GM12878 (cell line): ENCODE measurements around the gene SP1.

Experiments
- GATAD2B ChIP-seq: fragments of 450-650 bp; conservative IDR thresholded peaks from 2 replicates; pipeline ENCODE4 v1.6.1; 2017; ENCODE audit warnings: low read depth, mild to moderate bottlenecking, moderate library complexity
- HDAC6 ChIP-seq: fragments of 200-600 bp; sonication (generic); IDR thresholded peaks from one replicate; pipeline ENCODE4 v1.8.0; 2017; ENCODE audit warnings: antibody characterized with exemption; ENCODE audit not compliant: unreplicated experiment
- MTA3 ChIP-seq: IDR thresholded peaks from 2 replicates; pipeline ENCODE4 v1.6.1; 2012; ENCODE audit warnings: low read length, inconsistent platforms, borderline replicate concordance
- POLR2A ChIP-seq: IDR thresholded peaks from 2 replicates; pipeline ENCODE4 v1.6.1; 2011; ENCODE audit warnings: low read depth, mild to moderate bottlenecking, low read length
- RCOR1 ChIP-seq: conservative IDR thresholded peaks from 2 replicates; pipeline ENCODE4 v1.6.1; 2012; ENCODE audit warnings: low read depth, low read length, improper control_type of control experiment
- SIX5 ChIP-seq: IDR thresholded peaks from 2 replicates; pipeline ENCODE4 v1.6.1; 2011; ENCODE audit warnings: mild to moderate bottlenecking, low read depth, low read length, moderate library complexity; ENCODE audit not compliant: severe bottlenecking
- SUZ12 ChIP-seq: fragments of 200-600 bp; sonication (generic); IDR thresholded peaks from one replicate; pipeline ENCODE4 v1.6.1; 2018; ENCODE audit warnings: antibody characterized with exemption, mild to moderate bottlenecking; ENCODE audit not compliant: unreplicated experiment
- TF ChIP-seq, protein P1 (sequence below), 3 experiments: IDR thresholded peaks in 2 of 3; conservative IDR thresholded peaks in 1 of 3; 2 replicates each; pipeline ENCODE4 v1.5.1; 2011; ENCODE audit warnings: low read depth in 3 of 3, low read length in 3 of 3, mild to moderate bottlenecking in 3 of 3, control low read depth in 2 of 3, moderate library complexity in 2 of 3, inconsistent platforms in 1 of 3, mixed read lengths in 1 of 3; ENCODE audit not compliant: control insufficient read depth in 2 of 3, insufficient read depth in 1 of 3; ENCODE audit errors: extremely low read depth in 1 of 3
- TF ChIP-seq, protein P2 (sequence below): fragments of 450-650 bp; IDR thresholded peaks from 2 replicates; pipeline ENCODE4 v1.6.1; 2017; ENCODE audit warnings: borderline replicate concordance
- TF ChIP-seq, protein P3 (sequence below): fragments of 450-650 bp; IDR thresholded peaks from 2 replicates; pipeline ENCODE4 v1.6.1; 2014; ENCODE audit warnings: mild to moderate bottlenecking
- TF ChIP-seq, protein P4 (sequence below): fragments of 450-650 bp; formaldehyde crosslinking; IDR thresholded peaks from 2 replicates; pipeline ENCODE4 v1.5.0; 2022; ENCODE audit warnings: mild to moderate bottlenecking, missing genetic modification characterization
- TF ChIP-seq, protein P5 (sequence below): fragments of 450-650 bp; IDR thresholded peaks from 2 replicates; pipeline ENCODE4 v1.6.1; 2017; ENCODE audit warnings: mild to moderate bottlenecking
- TF ChIP-seq, protein P6 (sequence below): fragments of 450-650 bp; IDR thresholded peaks from 2 replicates; pipeline ENCODE4 v1.6.1; 2017; ENCODE audit warnings: mild to moderate bottlenecking, moderate library complexity
- TF ChIP-seq, protein P7 (sequence below): IDR thresholded peaks from 2 replicates; pipeline ENCODE4 v1.6.1; 2011; ENCODE audit warnings: low read depth, low read length, improper control_type of control experiment, borderline replicate concordance

DNA sequence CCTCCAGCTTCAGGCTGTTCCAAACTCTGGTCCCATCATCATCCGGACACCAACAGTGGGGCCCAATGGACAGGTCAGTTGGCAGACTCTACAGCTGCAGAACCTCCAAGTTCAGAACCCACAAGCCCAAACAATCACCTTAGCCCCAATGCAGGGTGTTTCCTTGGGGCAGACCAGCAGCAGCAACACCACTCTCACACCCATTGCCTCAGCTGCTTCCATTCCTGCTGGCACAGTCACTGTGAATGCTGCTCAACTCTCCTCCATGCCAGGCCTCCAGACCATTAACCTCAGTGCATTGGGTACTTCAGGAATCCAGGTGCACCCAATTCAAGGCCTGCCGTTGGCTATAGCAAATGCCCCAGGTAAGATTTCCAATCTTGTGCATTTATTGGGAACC is 3.3 kb downstream of the SP1 start:
- TF ChIP-seq, protein P1, sequence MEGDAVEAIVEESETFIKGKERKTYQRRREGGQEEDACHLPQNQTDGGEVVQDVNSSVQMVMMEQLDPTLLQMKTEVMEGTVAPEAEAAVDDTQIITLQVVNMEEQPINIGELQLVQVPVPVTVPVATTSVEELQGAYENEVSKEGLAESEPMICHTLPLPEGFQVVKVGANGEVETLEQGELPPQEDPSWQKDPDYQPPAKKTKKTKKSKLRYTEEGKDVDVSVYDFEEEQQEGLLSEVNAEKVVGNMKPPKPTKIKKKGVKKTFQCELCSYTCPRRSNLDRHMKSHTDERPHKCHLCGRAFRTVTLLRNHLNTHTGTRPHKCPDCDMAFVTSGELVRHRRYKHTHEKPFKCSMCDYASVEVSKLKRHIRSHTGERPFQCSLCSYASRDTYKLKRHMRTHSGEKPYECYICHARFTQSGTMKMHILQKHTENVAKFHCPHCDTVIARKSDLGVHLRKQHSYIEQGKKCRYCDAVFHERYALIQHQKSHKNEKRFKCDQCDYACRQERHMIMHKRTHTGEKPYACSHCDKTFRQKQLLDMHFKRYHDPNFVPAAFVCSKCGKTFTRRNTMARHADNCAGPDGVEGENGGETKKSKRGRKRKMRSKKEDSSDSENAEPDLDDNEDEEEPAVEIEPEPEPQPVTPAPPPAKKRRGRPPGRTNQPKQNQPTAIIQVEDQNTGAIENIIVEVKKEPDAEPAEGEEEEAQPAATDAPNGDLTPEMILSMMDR (IDR thresholded peaks at IDR 0.05 in 2 of 3, conservative IDR thresholded peaks at IDR 0.05 in 1 of 3; ENCODE audit: control insufficient read depth in 2 of 3, extremely low read depth in 1 of 3, insufficient read depth in 1 of 3, low read depth in 3 of 3, low read length in 3 of 3): no peak
- TF ChIP-seq, protein P2, sequence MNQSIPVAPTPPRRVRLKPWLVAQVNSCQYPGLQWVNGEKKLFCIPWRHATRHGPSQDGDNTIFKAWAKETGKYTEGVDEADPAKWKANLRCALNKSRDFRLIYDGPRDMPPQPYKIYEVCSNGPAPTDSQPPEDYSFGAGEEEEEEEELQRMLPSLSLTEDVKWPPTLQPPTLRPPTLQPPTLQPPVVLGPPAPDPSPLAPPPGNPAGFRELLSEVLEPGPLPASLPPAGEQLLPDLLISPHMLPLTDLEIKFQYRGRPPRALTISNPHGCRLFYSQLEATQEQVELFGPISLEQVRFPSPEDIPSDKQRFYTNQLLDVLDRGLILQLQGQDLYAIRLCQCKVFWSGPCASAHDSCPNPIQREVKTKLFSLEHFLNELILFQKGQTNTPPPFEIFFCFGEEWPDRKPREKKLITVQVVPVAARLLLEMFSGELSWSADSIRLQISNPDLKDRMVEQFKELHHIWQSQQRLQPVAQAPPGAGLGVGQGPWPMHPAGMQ: no peak
- TF ChIP-seq, protein P3, sequence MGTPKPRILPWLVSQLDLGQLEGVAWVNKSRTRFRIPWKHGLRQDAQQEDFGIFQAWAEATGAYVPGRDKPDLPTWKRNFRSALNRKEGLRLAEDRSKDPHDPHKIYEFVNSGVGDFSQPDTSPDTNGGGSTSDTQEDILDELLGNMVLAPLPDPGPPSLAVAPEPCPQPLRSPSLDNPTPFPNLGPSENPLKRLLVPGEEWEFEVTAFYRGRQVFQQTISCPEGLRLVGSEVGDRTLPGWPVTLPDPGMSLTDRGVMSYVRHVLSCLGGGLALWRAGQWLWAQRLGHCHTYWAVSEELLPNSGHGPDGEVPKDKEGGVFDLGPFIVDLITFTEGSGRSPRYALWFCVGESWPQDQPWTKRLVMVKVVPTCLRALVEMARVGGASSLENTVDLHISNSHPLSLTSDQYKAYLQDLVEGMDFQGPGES: no peak
- TF ChIP-seq GATAD2B (no peak), SIX5 (no peak), POLR2A (no peak), HDAC6 (no peak), RCOR1 (no peak), SUZ12 (no peak), MTA3 (no peak)
- TF ChIP-seq, protein P4, sequence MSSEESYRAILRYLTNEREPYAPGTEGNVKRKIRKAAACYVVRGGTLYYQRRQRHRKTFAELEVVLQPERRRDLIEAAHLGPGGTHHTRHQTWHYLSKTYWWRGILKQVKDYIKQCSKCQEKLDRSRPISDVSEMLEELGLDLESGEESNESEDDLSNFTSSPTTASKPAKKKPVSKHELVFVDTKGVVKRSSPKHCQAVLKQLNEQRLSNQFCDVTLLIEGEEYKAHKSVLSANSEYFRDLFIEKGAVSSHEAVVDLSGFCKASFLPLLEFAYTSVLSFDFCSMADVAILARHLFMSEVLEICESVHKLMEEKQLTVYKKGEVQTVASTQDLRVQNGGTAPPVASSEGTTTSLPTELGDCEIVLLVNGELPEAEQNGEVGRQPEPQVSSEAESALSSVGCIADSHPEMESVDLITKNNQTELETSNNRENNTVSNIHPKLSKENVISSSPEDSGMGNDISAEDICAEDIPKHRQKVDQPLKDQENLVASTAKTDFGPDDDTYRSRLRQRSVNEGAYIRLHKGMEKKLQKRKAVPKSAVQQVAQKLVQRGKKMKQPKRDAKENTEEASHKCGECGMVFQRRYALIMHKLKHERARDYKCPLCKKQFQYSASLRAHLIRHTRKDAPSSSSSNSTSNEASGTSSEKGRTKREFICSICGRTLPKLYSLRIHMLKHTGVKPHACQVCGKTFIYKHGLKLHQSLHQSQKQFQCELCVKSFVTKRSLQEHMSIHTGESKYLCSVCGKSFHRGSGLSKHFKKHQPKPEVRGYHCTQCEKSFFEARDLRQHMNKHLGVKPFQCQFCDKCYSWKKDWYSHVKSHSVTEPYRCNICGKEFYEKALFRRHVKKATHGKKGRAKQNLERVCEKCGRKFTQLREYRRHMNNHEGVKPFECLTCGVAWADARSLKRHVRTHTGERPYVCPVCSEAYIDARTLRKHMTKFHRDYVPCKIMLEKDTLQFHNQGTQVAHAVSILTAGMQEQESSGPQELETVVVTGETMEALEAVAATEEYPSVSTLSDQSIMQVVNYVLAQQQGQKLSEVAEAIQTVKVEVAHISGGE (CRISPR knock-in tag): no peak
- TF ChIP-seq, protein P5, sequence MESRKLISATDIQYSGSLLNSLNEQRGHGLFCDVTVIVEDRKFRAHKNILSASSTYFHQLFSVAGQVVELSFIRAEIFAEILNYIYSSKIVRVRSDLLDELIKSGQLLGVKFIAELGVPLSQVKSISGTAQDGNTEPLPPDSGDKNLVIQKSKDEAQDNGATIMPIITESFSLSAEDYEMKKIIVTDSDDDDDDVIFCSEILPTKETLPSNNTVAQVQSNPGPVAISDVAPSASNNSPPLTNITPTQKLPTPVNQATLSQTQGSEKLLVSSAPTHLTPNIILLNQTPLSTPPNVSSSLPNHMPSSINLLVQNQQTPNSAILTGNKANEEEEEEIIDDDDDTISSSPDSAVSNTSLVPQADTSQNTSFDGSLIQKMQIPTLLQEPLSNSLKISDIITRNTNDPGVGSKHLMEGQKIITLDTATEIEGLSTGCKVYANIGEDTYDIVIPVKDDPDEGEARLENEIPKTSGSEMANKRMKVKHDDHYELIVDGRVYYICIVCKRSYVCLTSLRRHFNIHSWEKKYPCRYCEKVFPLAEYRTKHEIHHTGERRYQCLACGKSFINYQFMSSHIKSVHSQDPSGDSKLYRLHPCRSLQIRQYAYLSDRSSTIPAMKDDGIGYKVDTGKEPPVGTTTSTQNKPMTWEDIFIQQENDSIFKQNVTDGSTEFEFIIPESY: no peak
- TF ChIP-seq, protein P6, sequence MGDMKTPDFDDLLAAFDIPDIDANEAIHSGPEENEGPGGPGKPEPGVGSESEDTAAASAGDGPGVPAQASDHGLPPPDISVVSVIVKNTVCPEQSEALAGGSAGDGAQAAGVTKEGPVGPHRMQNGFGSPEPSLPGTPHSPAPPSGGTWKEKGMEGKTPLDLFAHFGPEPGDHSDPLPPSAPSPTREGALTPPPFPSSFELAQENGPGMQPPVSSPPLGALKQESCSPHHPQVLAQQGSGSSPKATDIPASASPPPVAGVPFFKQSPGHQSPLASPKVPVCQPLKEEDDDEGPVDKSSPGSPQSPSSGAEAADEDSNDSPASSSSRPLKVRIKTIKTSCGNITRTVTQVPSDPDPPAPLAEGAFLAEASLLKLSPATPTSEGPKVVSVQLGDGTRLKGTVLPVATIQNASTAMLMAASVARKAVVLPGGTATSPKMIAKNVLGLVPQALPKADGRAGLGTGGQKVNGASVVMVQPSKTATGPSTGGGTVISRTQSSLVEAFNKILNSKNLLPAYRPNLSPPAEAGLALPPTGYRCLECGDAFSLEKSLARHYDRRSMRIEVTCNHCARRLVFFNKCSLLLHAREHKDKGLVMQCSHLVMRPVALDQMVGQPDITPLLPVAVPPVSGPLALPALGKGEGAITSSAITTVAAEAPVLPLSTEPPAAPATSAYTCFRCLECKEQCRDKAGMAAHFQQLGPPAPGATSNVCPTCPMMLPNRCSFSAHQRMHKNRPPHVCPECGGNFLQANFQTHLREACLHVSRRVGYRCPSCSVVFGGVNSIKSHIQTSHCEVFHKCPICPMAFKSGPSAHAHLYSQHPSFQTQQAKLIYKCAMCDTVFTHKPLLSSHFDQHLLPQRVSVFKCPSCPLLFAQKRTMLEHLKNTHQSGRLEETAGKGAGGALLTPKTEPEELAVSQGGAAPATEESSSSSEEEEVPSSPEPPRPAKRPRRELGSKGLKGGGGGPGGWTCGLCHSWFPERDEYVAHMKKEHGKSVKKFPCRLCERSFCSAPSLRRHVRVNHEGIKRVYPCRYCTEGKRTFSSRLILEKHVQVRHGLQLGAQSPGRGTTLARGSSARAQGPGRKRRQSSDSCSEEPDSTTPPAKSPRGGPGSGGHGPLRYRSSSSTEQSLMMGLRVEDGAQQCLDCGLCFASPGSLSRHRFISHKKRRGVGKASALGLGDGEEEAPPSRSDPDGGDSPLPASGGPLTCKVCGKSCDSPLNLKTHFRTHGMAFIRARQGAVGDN: no peak
- TF ChIP-seq, protein P7, sequence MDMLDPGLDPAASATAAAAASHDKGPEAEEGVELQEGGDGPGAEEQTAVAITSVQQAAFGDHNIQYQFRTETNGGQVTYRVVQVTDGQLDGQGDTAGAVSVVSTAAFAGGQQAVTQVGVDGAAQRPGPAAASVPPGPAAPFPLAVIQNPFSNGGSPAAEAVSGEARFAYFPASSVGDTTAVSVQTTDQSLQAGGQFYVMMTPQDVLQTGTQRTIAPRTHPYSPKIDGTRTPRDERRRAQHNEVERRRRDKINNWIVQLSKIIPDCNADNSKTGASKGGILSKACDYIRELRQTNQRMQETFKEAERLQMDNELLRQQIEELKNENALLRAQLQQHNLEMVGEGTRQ: no peak
